HepG2 (cell line): ENCODE data around the gene TH. TPM values are rescaled to one million over a fixed set of nuclear protein-coding genes. Genes with fewer than 3 reads are reported as not detected.
A peak's percentile ranks its signal among the peaks of the same experiment; 100 is the strongest.

ENCODE experiments used
- ARNT2 ChIP-seq: sonication (generic); formaldehyde crosslinking; IDR thresholded peaks from 2 replicates; pipeline ENCODE4 v1.8.0; 2022; ENCODE audit warnings: mild to moderate bottlenecking, low read depth, missing genetic modification reagents, moderate library complexity
- CTCF ChIP-seq: sonication (generic); formaldehyde crosslinking; IDR thresholded peaks from 2 replicates; pipeline ENCODE4 v1.5.0; 2020; ENCODE audit warnings: mild to moderate bottlenecking, missing genetic modification reagents, moderate library complexity
- E2F2 ChIP-seq: sonication (generic); formaldehyde crosslinking; IDR thresholded peaks from 2 replicates; pipeline ENCODE4 v1.4.0; 2020; ENCODE audit warnings: missing genetic modification reagents, borderline replicate concordance
- GABPA ChIP-seq, 2 experiments: IDR thresholded peaks; 2 replicates each; pipeline ENCODE4 v1.6.1; 2011 to 2016; ENCODE audit warnings: low read depth in 2 of 2, low read length in 1 of 2, missing biosample characterization in 1 of 2, missing genetic modification characterization in 1 of 2
- GPN1 ChIP-seq: sonication (generic); formaldehyde crosslinking; IDR thresholded peaks from 2 replicates; pipeline ENCODE4 v1.5.1; 2020; ENCODE audit warnings: missing genetic modification reagents, borderline replicate concordance
- GZF1 ChIP-seq: sonication (generic); formaldehyde crosslinking; IDR thresholded peaks from 2 replicates; pipeline ENCODE4 v1.5.1; 2020; ENCODE audit warnings: mild to moderate bottlenecking, missing genetic modification reagents
- ISL2 ChIP-seq: sonication (generic); formaldehyde crosslinking; IDR thresholded peaks from 2 replicates; pipeline ENCODE4 v1.5.0; 2020; ENCODE audit warnings: missing genetic modification reagents
- KLF15 ChIP-seq: sonication (generic); formaldehyde crosslinking; IDR thresholded peaks from 2 replicates; pipeline ENCODE4 v1.8.1; 2023; ENCODE audit warnings: borderline replicate concordance, mild to moderate bottlenecking, inconsistent platforms, missing genetic modification reagents, mixed read lengths
- LBX2 ChIP-seq: sonication (generic); formaldehyde crosslinking; IDR thresholded peaks from 2 replicates; pipeline ENCODE4 v1.5.0; 2020; ENCODE audit warnings: missing genetic modification reagents, mild to moderate bottlenecking, borderline replicate concordance
- MIER3 ChIP-seq: IDR thresholded peaks from 2 replicates; pipeline ENCODE4 v1.6.1; 2016; ENCODE audit warnings: missing compliant biosample characterization, borderline replicate concordance
- NCOA2 ChIP-seq: sonication (generic); formaldehyde crosslinking; IDR thresholded peaks from 2 replicates; pipeline ENCODE4 v1.8.0; 2022; ENCODE audit warnings: inconsistent platforms
- NR3C1 ChIP-seq: sonication (generic); formaldehyde crosslinking; IDR thresholded peaks from 2 replicates; pipeline ENCODE4 v1.4.0; 2020; ENCODE audit warnings: missing genetic modification reagents
- RBM22 ChIP-seq: fragments of 200-400 bp; formaldehyde crosslinking; optimal IDR thresholded peaks from 2 replicates; pipeline ENCODE3; 2017; ENCODE audit warnings: mild to moderate bottlenecking, low read length, moderate library complexity
- RBM39 ChIP-seq: fragments of 200-400 bp; formaldehyde crosslinking; IDR thresholded peaks from one replicate; pipeline ENCODE4 v1.6.1; 2018; ENCODE audit warnings: antibody characterized with exemption, mild to moderate bottlenecking, low read depth, low read length; ENCODE audit not compliant: poor library complexity, severe bottlenecking
- SETDB1 ChIP-seq: sonication (generic); formaldehyde crosslinking; IDR thresholded peaks from 2 replicates; pipeline ENCODE4 v1.5.1; 2020; ENCODE audit warnings: missing genetic modification reagents, mild to moderate bottlenecking, borderline replicate concordance
- ZFP1 ChIP-seq: IDR thresholded peaks from 2 replicates; pipeline ENCODE4 v1.6.1; 2016
- ZNF12 ChIP-seq: sonication (generic); formaldehyde crosslinking; IDR thresholded peaks from 2 replicates; pipeline ENCODE4 v1.5.0; 2020; ENCODE audit warnings: missing genetic modification reagents
- ZNF205 ChIP-seq: IDR thresholded peaks from 2 replicates; pipeline ENCODE4 v1.6.1; 2018; ENCODE audit warnings: missing biosample characterization, missing genetic modification reagents
- ZNF326 ChIP-seq: sonication (generic); formaldehyde crosslinking; IDR thresholded peaks from 2 replicates; pipeline ENCODE4 v1.4.0; 2020; ENCODE audit warnings: missing genetic modification reagents, borderline replicate concordance
- ZNF543 ChIP-seq: sonication (generic); formaldehyde crosslinking; IDR thresholded peaks from 2 replicates; pipeline ENCODE4 v1.4.0; 2020; ENCODE audit warnings: mild to moderate bottlenecking, missing genetic modification reagents
- ZNF567 ChIP-seq: sonication (generic); formaldehyde crosslinking; IDR thresholded peaks from 2 replicates; pipeline ENCODE4 v1.8.1; 2023; ENCODE audit warnings: mild to moderate bottlenecking, missing genetic modification reagents, borderline replicate concordance
- ZNF576 ChIP-seq: sonication (generic); formaldehyde crosslinking; IDR thresholded peaks from 2 replicates; pipeline ENCODE4 v1.4.0; 2020; ENCODE audit warnings: mild to moderate bottlenecking, missing genetic modification reagents
- ZNF597 ChIP-seq: sonication (generic); formaldehyde crosslinking; IDR thresholded peaks from 2 replicates; pipeline ENCODE4 v1.5.0; 2020; ENCODE audit warnings: missing genetic modification reagents
- ZNF615 ChIP-seq: sonication (generic); formaldehyde crosslinking; IDR thresholded peaks from 2 replicates; pipeline ENCODE4 v1.5.0; 2020; ENCODE audit warnings: mild to moderate bottlenecking, missing genetic modification reagents, borderline replicate concordance
- ZNF7 ChIP-seq: IDR thresholded peaks from 2 replicates; pipeline ENCODE4 v1.6.1; 2016; ENCODE audit warnings: missing biosample characterization, missing genetic modification reagents
- ZNF780A ChIP-seq: sonication (generic); formaldehyde crosslinking; IDR thresholded peaks from 2 replicates; pipeline ENCODE4 v1.8.0; 2022; ENCODE audit warnings: mild to moderate bottlenecking, missing genetic modification reagents, moderate library complexity
- ZNF781 ChIP-seq: sonication (generic); formaldehyde crosslinking; IDR thresholded peaks from 2 replicates; pipeline ENCODE4 v1.5.1; 2020; ENCODE audit warnings: borderline replicate concordance, mild to moderate bottlenecking, missing genetic modification reagents; ENCODE audit errors: not compliant biosample characterization
- polyA plus RNA-seq, 8 experiments: library from polyadenylated mRNA; depleted of rRNA in 3 of 8; stranded (reverse) in 7 of 8; unstranded in 1 of 8; fragments of >200 nt; fragmentation: Illumina TruSeq in 4 of 8; extraction: Trizol in 4 of 8; gene quantifications; 2 replicates each; pipeline versions ENCODE4 v1.2.1 to v1.2.3, GENCODE V29; 2011 to 2016; ENCODE audit warnings: low read depth in 4 of 8, missing spikeins in 1 of 8, mixed read lengths in 1 of 8; ENCODE audit not compliant: insufficient read depth in 1 of 8
- total RNA-seq, 5 experiments: library from RNA; depleted of rRNA; stranded (reverse); fragments of >200 nt; fragmentation: Illumina TruSeq; extraction: Trizol; gene quantifications; 2 replicates each; pipeline ENCODE4 v1.2.3, GENCODE V29; 2016; ENCODE audit warnings: low read depth in 1 of 5

Gene TH
- total and polyA plus RNA-seq, 2 of the 13 experiments (the other 11 are each of a cell fraction or from before 2014, with no cell fraction given) = 0.36 TPM; not detected in 1

- TF ChIP-seq ZNF576 = no peak
- TF ChIP-seq ARNT2 (CRISPR knock-in tag) = no peak; the same call in 1 of the 2 replicates
- TF ChIP-seq SETDB1 (CRISPR knock-in tag) = no peak
- TF ChIP-seq ZNF543 (CRISPR knock-in tag) = no peak
- no peak for TF ChIP-seq NCOA2
- no peak for TF ChIP-seq ZNF567 (CRISPR knock-in tag)
- TF ChIP-seq ISL2 = no peak
- TF ChIP-seq GPN1 = no peak
- no peak for TF ChIP-seq ZNF615
- no peak for TF ChIP-seq ZFP1 (CRISPR knock-in tag)
- TF ChIP-seq CTCF (CRISPR knock-in tag) = no peak
- TF ChIP-seq ZNF780A (CRISPR knock-in tag) = peak; percentile 59; the same call in 1 of the 2 replicates
- no peak for TF ChIP-seq KLF15
- TF ChIP-seq GABPA (IDR thresholded peaks at IDR 0.05; ENCODE audit: low read depth, low read length) = no peak
- no peak for TF ChIP-seq GABPA (CRISPR knock-in tag; IDR thresholded peaks at IDR 0.05; ENCODE audit: low read depth)
- peak; percentile 77 for TF ChIP-seq RBM22
- TF ChIP-seq ZNF7 (CRISPR knock-in tag) = no peak
- TF ChIP-seq RBM39 = peak; percentile 81
- TF ChIP-seq E2F2 (CRISPR knock-in tag) = no peak
- no peak for TF ChIP-seq ZNF205
- no peak for TF ChIP-seq GZF1 (CRISPR knock-in tag)
- TF ChIP-seq MIER3 (CRISPR knock-in tag) = no peak
- TF ChIP-seq ZNF781 (CRISPR knock-in tag) = no peak
- TF ChIP-seq ZNF597 (CRISPR knock-in tag) = no peak
- no peak for TF ChIP-seq LBX2 (CRISPR knock-in tag)
- no peak for TF ChIP-seq ZNF12 (CRISPR knock-in tag)
- no peak for TF ChIP-seq ZNF326
- TF ChIP-seq NR3C1 (CRISPR knock-in tag) = no peak
These were observed 35.2 kb downstream of the TH start (continued) for GRCh38 chr11:2136209-2136951.
